ENCODE data around the gene SEL1L3. TPM values are rescaled to one million over a fixed set of nuclear protein-coding genes. Genes with fewer than 3 reads are reported as not detected.

The SEL1L3 gene
- total and polyA plus RNA-seq, 12 donors: 1.4 to 9.8 (median 3.5) TPM

GRCh38 chr4:25729564-25729963 lies 133.2 kb downstream of the SEL1L3 start:
- ATAC-seq (no peak), DNase-seq (no peak)
- H3K27ac ChIP-seq: no peak overlapping the region
- TF ChIP-seq, protein P1, sequence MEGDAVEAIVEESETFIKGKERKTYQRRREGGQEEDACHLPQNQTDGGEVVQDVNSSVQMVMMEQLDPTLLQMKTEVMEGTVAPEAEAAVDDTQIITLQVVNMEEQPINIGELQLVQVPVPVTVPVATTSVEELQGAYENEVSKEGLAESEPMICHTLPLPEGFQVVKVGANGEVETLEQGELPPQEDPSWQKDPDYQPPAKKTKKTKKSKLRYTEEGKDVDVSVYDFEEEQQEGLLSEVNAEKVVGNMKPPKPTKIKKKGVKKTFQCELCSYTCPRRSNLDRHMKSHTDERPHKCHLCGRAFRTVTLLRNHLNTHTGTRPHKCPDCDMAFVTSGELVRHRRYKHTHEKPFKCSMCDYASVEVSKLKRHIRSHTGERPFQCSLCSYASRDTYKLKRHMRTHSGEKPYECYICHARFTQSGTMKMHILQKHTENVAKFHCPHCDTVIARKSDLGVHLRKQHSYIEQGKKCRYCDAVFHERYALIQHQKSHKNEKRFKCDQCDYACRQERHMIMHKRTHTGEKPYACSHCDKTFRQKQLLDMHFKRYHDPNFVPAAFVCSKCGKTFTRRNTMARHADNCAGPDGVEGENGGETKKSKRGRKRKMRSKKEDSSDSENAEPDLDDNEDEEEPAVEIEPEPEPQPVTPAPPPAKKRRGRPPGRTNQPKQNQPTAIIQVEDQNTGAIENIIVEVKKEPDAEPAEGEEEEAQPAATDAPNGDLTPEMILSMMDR (IDR thresholded peaks at IDR 0.05): no peak
- H3K4me1 ChIP-seq: no peaks in the 10 kb centered on the region
- H3K36me3 ChIP-seq: no peaks in the 10 kb centered on the region
- H3K27me3 ChIP-seq: no peaks in the 10 kb centered on the region
- intact Hi-C loops (cut with DNase I): no loop called here
- no peak overlapping the region for H3K4me3 ChIP-seq
- WGBS, 2 donors: 94 to 95% methylated on average over 9 of the region's 9 CpGs
- no peaks in the 10 kb centered on the region for H3K9me3 ChIP-seq

DNA sequence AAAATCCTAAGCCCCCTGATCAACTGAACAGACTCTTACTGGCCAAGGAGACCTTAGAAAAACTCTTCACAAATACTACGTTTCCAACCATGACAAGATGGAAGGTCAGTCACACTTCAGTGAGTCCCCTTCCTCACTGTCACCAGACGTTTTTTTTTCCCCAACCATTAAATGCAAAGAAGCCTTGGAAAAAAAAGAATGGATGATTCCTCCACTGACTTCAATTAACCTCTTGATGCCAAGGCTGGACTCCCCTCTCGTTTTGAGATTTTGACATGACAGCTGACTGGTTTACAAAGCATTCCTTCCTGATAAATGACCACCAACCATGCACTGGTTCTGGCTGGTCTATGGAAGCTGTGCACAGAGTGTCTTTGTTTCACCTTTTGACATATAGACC lies 133.9 kb downstream of the SEL1L3 start:
- no peak for DNase-seq
- intact Hi-C loops (cut with DNase I): no loop called here

GRCh38 chr4:25727711-25728493 lies 134.9 kb downstream of the SEL1L3 start:
- no peak for ATAC-seq
- intact Hi-C loops (cut with DNase I): no loop called here

More for the DNA sequence above, 133.9 kb downstream of the SEL1L3 start:
- TF ChIP-seq, protein P1 (IDR thresholded peaks at IDR 0.05): no peak
- Histone ChIP-seq H3K27me3 (no peaks in the 10 kb centered on the region), H3K27ac (no peak overlapping the region), H3K9me3 (no peaks in the 10 kb centered on the region), H3K4me3 (no peak overlapping the region), H3K36me3 (no peaks in the 10 kb centered on the region), H3K4me1 (no peaks in the 10 kb centered on the region)
- no peak for ATAC-seq
- 49 to 51% methylated on average over 3 of the region's 3 CpGs for WGBS, 2 donors

DNA sequence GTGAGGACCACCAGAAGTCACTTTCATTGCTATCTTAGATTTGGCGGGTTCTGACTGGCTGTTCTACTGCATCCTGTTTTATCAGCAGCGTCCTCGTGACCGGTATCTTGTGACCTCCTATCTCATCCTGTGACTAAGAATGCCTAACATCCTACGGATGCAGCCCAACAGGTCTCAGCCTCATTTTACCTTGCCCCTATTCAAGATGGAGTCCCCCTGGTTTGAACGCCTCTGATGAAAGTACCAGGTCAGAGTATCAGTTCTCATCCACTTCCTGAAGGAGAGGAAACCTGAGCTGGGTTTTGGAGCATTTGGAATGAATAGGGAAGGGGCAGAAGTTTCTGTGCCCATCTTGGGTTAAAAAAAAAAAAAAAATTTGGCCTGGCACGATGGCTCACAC lies 136.9 kb downstream of the SEL1L3 start:
- Histone ChIP-seq H3K4me3 (no peak overlapping the region), H3K9me3 (no peaks in the 10 kb centered on the region), H3K27ac (no peak overlapping the region), H3K36me3 (no peaks in the 10 kb centered on the region), H3K27me3 (no peaks in the 10 kb centered on the region), H3K4me1 (no peaks in the 10 kb centered on the region)
- 53 to 58% methylated on average over 7 of the region's 7 CpGs for WGBS, 2 donors
- intact Hi-C loops (cut with DNase I): no loop called here
- TF ChIP-seq, protein P1 (IDR thresholded peaks at IDR 0.05): no peak
- ATAC-seq: no peak
- no peak for DNase-seq

More at GRCh38 chr4:25727711-25728493, 134.9 kb downstream of the SEL1L3 start:
- Histone ChIP-seq H3K27me3 (no peaks in the 10 kb centered on the region), H3K36me3 (no peaks in the 10 kb centered on the region), H3K4me1 (no peaks in the 10 kb centered on the region), H3K9me3 (no peaks in the 10 kb centered on the region), H3K27ac (no peak overlapping the region), H3K4me3 (no peak overlapping the region)
- 86 to 91% methylated on average over 9 of the region's 9 CpGs for WGBS, 2 donors
- TF ChIP-seq, protein P1 (IDR thresholded peaks at IDR 0.05): no peak
- no peak for DNase-seq
